ENCODE results near the gene EFHB.

- TF ChIP-seq, protein P1, sequence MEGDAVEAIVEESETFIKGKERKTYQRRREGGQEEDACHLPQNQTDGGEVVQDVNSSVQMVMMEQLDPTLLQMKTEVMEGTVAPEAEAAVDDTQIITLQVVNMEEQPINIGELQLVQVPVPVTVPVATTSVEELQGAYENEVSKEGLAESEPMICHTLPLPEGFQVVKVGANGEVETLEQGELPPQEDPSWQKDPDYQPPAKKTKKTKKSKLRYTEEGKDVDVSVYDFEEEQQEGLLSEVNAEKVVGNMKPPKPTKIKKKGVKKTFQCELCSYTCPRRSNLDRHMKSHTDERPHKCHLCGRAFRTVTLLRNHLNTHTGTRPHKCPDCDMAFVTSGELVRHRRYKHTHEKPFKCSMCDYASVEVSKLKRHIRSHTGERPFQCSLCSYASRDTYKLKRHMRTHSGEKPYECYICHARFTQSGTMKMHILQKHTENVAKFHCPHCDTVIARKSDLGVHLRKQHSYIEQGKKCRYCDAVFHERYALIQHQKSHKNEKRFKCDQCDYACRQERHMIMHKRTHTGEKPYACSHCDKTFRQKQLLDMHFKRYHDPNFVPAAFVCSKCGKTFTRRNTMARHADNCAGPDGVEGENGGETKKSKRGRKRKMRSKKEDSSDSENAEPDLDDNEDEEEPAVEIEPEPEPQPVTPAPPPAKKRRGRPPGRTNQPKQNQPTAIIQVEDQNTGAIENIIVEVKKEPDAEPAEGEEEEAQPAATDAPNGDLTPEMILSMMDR (IDR thresholded peaks at IDR 0.05; ENCODE audit: low read depth, low read length), result no peak
- no peak for TF ChIP-seq EZH2phosphoT487 (IDR thresholded peaks at IDR 0.05; ENCODE audit: low read depth)
Measured at GRCh38 chr3:19934098-19934566, at the start of gene EFHB.

All from OCI-LY3 (cell line).